GM10266 (cell line): ENCODE data around the gene TMEM163.

Experiments used
- DNase-seq: peaks from one replicate; pipeline ENCODE4 v3.0.0; 2012; ENCODE audit errors: extremely low spot score
- CTCF ChIP-seq: IDR thresholded peaks from 2 replicates; pipeline ENCODE4 v1.5.1; 2012; ENCODE audit warnings: mild to moderate bottlenecking, low read depth; ENCODE audit not compliant: control insufficient read depth, insufficient read depth; ENCODE audit errors: missing control alignments

TMEM163 gene

GRCh38 chr2:134435936-134436335 is 282.9 kb downstream of the TMEM163 start:
- no peak for TF ChIP-seq CTCF
- DNase-seq, result no peak

DNA sequence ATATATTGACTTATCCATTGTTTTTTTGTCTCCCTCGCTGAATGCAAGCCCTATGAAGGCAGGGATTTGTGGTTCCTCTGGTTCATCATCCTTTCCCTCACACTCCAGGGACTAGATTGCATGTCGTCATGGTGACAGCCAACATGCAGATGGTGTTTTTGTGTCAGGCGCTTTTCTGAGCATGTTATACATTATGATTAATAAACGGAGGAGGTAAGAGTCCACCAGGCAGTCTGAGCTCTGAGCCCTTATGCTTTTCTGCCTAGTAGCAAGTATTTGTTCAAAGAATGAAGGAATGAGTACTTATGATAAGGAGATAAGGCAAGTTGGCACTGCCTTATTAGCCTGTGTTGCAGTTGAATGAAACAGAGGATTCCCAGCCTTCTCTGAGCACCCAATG is 283.3 kb downstream of the TMEM163 start:
- TF ChIP-seq CTCF, result no peak
- no peak for DNase-seq

- no peak for DNase-seq
- no peak for TF ChIP-seq CTCF
Observed at GRCh38 chr2:134433979-134434378, 284.8 kb downstream of the TMEM163 start.

- no peak for TF ChIP-seq CTCF
- DNase-seq, result no peak
Observed at GRCh38 chr2:134433469-134433868, 285.3 kb downstream of the TMEM163 start.

- no peak for TF ChIP-seq CTCF
Observed at GRCh38 chr2:134432435-134432883, 286.3 kb downstream of the TMEM163 start.

GRCh38 chr2:134431838-134432434 is 286.9 kb downstream of the TMEM163 start:
- TF ChIP-seq CTCF, result no peak
- no peak for DNase-seq

More at GRCh38 chr2:134432435-134432883, 286.3 kb downstream of the TMEM163 start:
- DNase-seq, result no peak

DNA sequence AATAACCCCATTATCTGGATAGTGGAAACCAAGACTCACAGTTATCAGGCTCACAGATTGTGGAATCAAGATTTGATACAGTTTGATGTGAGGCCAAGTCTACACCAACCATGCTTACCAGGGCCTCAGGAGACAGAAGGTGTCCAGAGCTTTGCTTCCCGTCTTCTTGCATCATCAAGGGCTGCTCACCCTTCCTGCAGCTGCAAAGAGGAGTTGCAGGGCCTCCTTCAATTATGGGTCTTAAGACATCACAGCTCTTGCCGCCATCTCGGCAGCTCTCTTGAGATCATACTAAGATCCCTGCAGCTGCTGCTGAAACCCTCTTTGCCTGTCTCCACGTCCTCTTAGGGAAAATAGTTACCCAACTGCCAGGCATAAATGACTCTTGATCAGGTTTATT is 288.9 kb downstream of the TMEM163 start:
- TF ChIP-seq CTCF, result no peak
- no peak for DNase-seq
